MM.1S (cell line): ENCODE measurements around the gene ALDH3B1.

Experiments
- DNase-seq: peaks from one replicate; pipeline ENCODE4 v3.0.0-alpha.2; 2015
- H2AFZ ChIP-seq: fragments of 300-600 bp; sonication (generic); 2 replicates; pipeline ENCODE4 v1.6.0; 2016; ENCODE audit warnings: antibody characterized with exemption, low read length
- H3F3A ChIP-seq: fragments of 300-600 bp; sonication (generic); 2 replicates; pipeline ENCODE4 v1.6.1; 2016; ENCODE audit warnings: mild to moderate bottlenecking, antibody characterized with exemption, low read length, moderate library complexity, mixed read lengths; ENCODE audit not compliant: insufficient read depth
- H3K27ac ChIP-seq: fragments of 300-600 bp; sonication (generic); 2 replicates; pipeline ENCODE4 v1.5.1; 2016; ENCODE audit warnings: mild to moderate bottlenecking, low read length
- H3K27me3 ChIP-seq: fragments of 300-600 bp; sonication (generic); replicated peaks from 2 replicates; pipeline ENCODE4 v1.6.0; 2016; ENCODE audit warnings: low read length; ENCODE audit not compliant: insufficient read depth
- H3K36me3 ChIP-seq: fragments of 300-600 bp; sonication (generic); replicated peaks from 2 replicates; pipeline ENCODE4 v1.6.1; 2016; ENCODE audit warnings: mild to moderate bottlenecking, low read length, mixed read lengths; ENCODE audit not compliant: insufficient read depth
- H3K4me1 ChIP-seq: fragments of 300-600 bp; sonication (generic); 2 replicates; pipeline ENCODE4 v1.6.1; 2016; ENCODE audit warnings: low read length, mixed read lengths
- H3K4me2 ChIP-seq: fragments of 300-600 bp; sonication (generic); 2 replicates; pipeline ENCODE4 v1.6.0; 2016; ENCODE audit warnings: low read depth, low read length
- H3K4me3 ChIP-seq: fragments of 300-600 bp; sonication (generic); 2 replicates; pipeline ENCODE4 v1.5.1; 2016; ENCODE audit warnings: low read length, mixed read lengths
- H3K79me2 ChIP-seq: fragments of 300-600 bp; sonication (generic); 2 replicates; pipeline ENCODE4 v1.6.1; 2016; ENCODE audit warnings: mixed run types, low read length, mixed read lengths
- H3K9ac ChIP-seq: fragments of 300-600 bp; sonication (generic); 2 replicates; pipeline ENCODE4 v1.6.1; 2016; ENCODE audit warnings: low read length, mixed read lengths
- H3K9me2 ChIP-seq: fragments of 300-600 bp; sonication (generic); replicated peaks from 2 replicates; pipeline ENCODE4 v1.6.1; 2016; ENCODE audit warnings: mild to moderate bottlenecking, low read length, mixed read lengths; ENCODE audit not compliant: insufficient read depth
- H3K9me3 ChIP-seq: fragments of 300-600 bp; sonication (generic); replicated peaks from 2 replicates; pipeline ENCODE4 v1.6.1; 2016; ENCODE audit warnings: mild to moderate bottlenecking, low read length, mixed read lengths; ENCODE audit not compliant: insufficient read depth
- H4K20me1 ChIP-seq: fragments of 300-600 bp; sonication (generic); 2 replicates; pipeline ENCODE4 v1.6.1; 2016; ENCODE audit warnings: mild to moderate bottlenecking, low read length, moderate library complexity, mixed read lengths; ENCODE audit not compliant: insufficient read depth
- EZH2 ChIP-seq: fragments of 300-600 bp; sonication (generic); optimal IDR thresholded peaks from 2 replicates; pipeline ENCODE3; 2017; ENCODE audit warnings: low read depth, mild to moderate bottlenecking, antibody characterized with exemption, low read length, mixed read lengths
- EZH2phosphoT487 ChIP-seq: fragments of 300-600 bp; sonication (generic); IDR thresholded peaks from 2 replicates; pipeline ENCODE4 v1.6.1; 2018; ENCODE audit warnings: antibody characterized with exemption, low read length
- TF ChIP-seq, protein P1 (sequence below): fragments of 300-600 bp; sonication (generic); IDR thresholded peaks from 2 replicates; pipeline ENCODE4 v1.5.1; 2016; ENCODE audit warnings: antibody characterized with exemption, low read length, mixed read lengths

Gene ALDH3B1

GRCh38 chr11:68025047-68025446 lies 14.9 kb downstream of the ALDH3B1 start:
- DNase-seq = no peak
- no peak overlapping the region for H3K4me2 ChIP-seq
- no peaks in the 10 kb centered on the region for H3K36me3 ChIP-seq
- H3K27ac ChIP-seq = no peak overlapping the region
- H3K9me3 ChIP-seq = no peaks in the 10 kb centered on the region
- no peaks in the 10 kb centered on the region for H3F3A ChIP-seq
- no peaks in the 10 kb centered on the region for H3K27me3 ChIP-seq
- H3K4me3 ChIP-seq = no peak overlapping the region
- H3K9me2 ChIP-seq = no peaks in the 10 kb centered on the region
- peaks cover 17% of the 10 kb centered on the region for H3K79me2 ChIP-seq
- no peak for TF ChIP-seq EZH2
- TF ChIP-seq EZH2phosphoT487 = no peak
- TF ChIP-seq, protein P1, sequence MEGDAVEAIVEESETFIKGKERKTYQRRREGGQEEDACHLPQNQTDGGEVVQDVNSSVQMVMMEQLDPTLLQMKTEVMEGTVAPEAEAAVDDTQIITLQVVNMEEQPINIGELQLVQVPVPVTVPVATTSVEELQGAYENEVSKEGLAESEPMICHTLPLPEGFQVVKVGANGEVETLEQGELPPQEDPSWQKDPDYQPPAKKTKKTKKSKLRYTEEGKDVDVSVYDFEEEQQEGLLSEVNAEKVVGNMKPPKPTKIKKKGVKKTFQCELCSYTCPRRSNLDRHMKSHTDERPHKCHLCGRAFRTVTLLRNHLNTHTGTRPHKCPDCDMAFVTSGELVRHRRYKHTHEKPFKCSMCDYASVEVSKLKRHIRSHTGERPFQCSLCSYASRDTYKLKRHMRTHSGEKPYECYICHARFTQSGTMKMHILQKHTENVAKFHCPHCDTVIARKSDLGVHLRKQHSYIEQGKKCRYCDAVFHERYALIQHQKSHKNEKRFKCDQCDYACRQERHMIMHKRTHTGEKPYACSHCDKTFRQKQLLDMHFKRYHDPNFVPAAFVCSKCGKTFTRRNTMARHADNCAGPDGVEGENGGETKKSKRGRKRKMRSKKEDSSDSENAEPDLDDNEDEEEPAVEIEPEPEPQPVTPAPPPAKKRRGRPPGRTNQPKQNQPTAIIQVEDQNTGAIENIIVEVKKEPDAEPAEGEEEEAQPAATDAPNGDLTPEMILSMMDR = no peak; the same call in 1 of the 2 replicates
- peaks cover 13% of the 10 kb centered on the region for H3K4me1 ChIP-seq
- no peak overlapping the region for H3K9ac ChIP-seq
- H2AFZ ChIP-seq = no peak overlapping the region
- no peaks in the 10 kb centered on the region for H4K20me1 ChIP-seq

DNA sequence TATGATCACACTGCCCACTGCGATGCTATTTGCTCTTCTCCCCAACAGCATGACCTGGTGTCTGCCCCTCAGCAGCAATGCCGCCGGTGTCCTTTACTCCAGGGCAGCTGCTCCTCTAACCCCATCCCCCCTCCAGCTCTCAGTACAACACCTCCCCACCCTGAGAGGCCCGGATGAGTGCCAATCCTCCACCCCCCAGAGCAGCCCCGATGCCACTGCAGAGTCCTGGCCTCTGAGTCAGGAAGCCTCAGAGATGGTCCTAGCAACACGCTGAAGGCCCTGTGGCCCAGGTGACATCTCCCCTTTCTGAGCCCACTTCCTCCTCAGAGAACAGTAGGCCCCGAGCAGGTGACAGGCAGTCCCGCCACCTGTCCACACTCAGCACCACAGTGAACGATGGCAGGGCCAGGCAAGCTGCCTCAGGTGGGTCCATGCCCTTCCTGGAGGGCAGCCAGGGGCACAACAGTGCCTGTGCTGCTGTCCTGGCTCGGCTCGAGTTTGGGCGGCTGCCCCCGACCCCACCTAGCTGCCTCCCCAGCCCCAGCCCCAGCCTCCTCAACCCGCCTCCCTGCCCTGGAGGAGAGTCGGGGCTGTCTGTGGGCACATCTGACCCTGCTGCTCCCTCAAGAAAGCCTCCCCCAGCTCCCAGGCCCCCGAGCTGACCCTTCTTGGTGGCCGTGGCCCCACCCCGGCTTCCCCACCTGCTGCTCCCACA lies 16.4 kb downstream of the ALDH3B1 start:
- TF ChIP-seq EZH2phosphoT487 = no peak
- no peak for TF ChIP-seq EZH2
- TF ChIP-seq, protein P1 = no peak
- H3K4me1 ChIP-seq = peaks cover 6% of the 10 kb centered on the region
- H3K27me3 ChIP-seq = no peaks in the 10 kb centered on the region
- no peak overlapping the region for H2AFZ ChIP-seq
- H4K20me1 ChIP-seq = no peaks in the 10 kb centered on the region
- H3K79me2 ChIP-seq = peaks cover 27% of the 10 kb centered on the region
- no peaks in the 10 kb centered on the region for H3F3A ChIP-seq
- no peak overlapping the region for H3K9ac ChIP-seq
- H3K4me2 ChIP-seq = no peak overlapping the region
- H3K36me3 ChIP-seq = no peaks in the 10 kb centered on the region
- no peak overlapping the region for H3K27ac ChIP-seq
- DNase-seq = no peak
- no peaks in the 10 kb centered on the region for H3K9me2 ChIP-seq
- H3K4me3 ChIP-seq = no peak overlapping the region
- H3K9me3 ChIP-seq = no peaks in the 10 kb centered on the region

GRCh38 chr11:68027667-68028066 lies 17.5 kb downstream of the ALDH3B1 start:
- H3K27me3 ChIP-seq = no peaks in the 10 kb centered on the region
- no peaks in the 10 kb centered on the region for H3K36me3 ChIP-seq
- H3K4me1 ChIP-seq = peaks cover 11% of the 10 kb centered on the region
- no peak overlapping the region for H2AFZ ChIP-seq
- no peaks in the 10 kb centered on the region for H3F3A ChIP-seq
- no peaks in the 10 kb centered on the region for H3K9me3 ChIP-seq
- TF ChIP-seq, protein P1 = no peak
- no peak for TF ChIP-seq EZH2phosphoT487
- TF ChIP-seq EZH2 = no peak
- H3K4me2 ChIP-seq = no peak overlapping the region
- no peaks in the 10 kb centered on the region for H3K9me2 ChIP-seq
- H4K20me1 ChIP-seq = no peaks in the 10 kb centered on the region
- no peak overlapping the region for H3K27ac ChIP-seq
- DNase-seq = no peak
- H3K4me3 ChIP-seq = no peak overlapping the region
- H3K79me2 ChIP-seq = peaks cover 38% of the 10 kb centered on the region
- no peak overlapping the region for H3K9ac ChIP-seq
